GM12892 (cell line): ENCODE results near the gene CTNNBIP1.

Experiments used
- POLR2AphosphoS5 ChIP-seq: IDR thresholded peaks from 2 replicates; pipeline ENCODE4 v1.6.1; 2011; ENCODE audit warnings: low read depth, low read length, control low read depth
- TAF1 ChIP-seq: IDR thresholded peaks from 2 replicates; pipeline ENCODE4 v1.6.1; 2011; ENCODE audit warnings: low read depth, mild to moderate bottlenecking, control low read depth, low read length, borderline replicate concordance

GRCh38 chr1:9878404-9878803 is 31.7 kb downstream of the CTNNBIP1 start:
- no peak for TF ChIP-seq TAF1
- no peak for TF ChIP-seq POLR2AphosphoS5
